ENCODE data around the gene EBF3. TPM values are rescaled to one million over a fixed set of nuclear protein-coding genes. Genes with fewer than 3 reads are reported as not detected.

Gene EBF3
- total and polyA plus RNA-seq, 2 experiments from 2014 or later: 0.27 to 0.49 TPM

DNA sequence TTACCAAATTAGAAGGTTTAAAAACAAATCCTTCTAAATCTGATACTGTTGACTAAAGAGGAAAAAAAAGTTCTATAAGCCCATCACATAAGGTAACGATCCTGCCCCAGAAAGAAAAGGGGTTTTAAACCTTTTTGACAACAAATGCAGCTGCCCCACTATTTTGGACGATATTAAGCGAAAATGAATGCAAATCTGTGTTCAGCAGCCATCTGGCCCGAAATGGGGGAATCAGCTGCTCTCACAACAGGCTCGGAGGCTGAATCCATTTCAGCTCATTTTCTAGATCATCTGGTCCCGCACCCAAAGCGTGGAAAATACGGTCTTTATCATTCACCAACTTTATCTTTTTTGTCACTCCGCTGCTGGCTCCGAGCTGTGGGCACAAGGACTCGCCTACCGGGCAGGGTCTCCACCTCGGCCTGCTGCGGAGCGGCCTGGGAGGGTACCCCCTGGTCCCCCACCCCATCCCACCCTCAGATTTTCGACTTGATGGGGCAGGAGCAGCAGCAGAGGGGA is 2.4 kb upstream of the EBF3 start:
- peak overlapping the region; percentile 43; the same call in 2 of the 3 replicates for H3K4me3 Mint-ChIP-seq

DNA sequence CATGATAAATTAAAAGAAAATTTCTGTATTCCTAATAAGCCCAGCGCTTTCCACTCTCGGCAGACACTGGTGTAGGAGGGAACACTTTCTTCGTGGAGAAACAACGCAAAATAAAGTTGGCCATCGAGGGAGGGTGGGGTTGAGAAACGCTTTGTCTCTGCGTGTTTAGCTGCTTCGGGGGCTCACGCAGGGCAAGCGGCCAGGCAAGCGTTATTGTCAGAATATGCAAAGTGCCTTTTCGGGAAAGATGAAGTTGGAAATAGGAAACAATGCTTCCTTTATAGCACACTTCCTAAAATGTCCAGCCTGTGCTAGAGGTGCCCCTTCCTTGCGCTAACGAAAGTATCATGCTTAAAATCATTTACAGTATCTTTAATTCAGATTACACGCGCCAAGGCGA is 1.9 kb upstream of the EBF3 start:
- peaks cover 87% of the 10 kb centered on the region for H3K27me3 Mint-ChIP-seq (ENCODE audit: insufficient read depth, low read depth, poor library complexity)

More for the DNA sequence above, 2.4 kb upstream of the EBF3 start:
- Mint-ChIP-seq H3K27me3 (ENCODE audit: insufficient read depth, low read depth, poor library complexity) (peaks cover 84% of the 10 kb centered on the region), H3K27ac (no peak overlapping the region), H3K4me1 (peaks cover 34% of the 10 kb centered on the region), H3K36me3 (ENCODE audit: low read depth) (no peaks in the 10 kb centered on the region), H3K9me3 (peaks cover 3% of the 10 kb centered on the region; the same call in 1 of the 3 replicates)
- H3K4me3 ChIP-seq: peak overlapping the region; percentile 60
- peaks cover 98% of the 10 kb centered on the region for H3K27me3 ChIP-seq (ENCODE audit: insufficient read depth)
- H3K9me2 ChIP-seq (ENCODE audit: insufficient read depth): no peaks in the 10 kb centered on the region
- no peak for ATAC-seq
- no peak overlapping the region for H3K27ac ChIP-seq (ENCODE audit: low read depth)
- H2AFZ ChIP-seq: no peak overlapping the region
- DNase-seq (ENCODE audit: low spot score): no peak
- peaks cover 28% of the 10 kb centered on the region for H4K20me1 ChIP-seq (replicated peaks; ENCODE audit: insufficient read depth)
- TF ChIP-seq NANOG (IDR thresholded peaks at IDR 0.05; ENCODE audit: borderline replicate concordance): no peak
- peak; percentile 86 for TF ChIP-seq EZH2 (IDR thresholded peaks at IDR 0.05; ENCODE audit: low read depth, unreplicated experiment)
- TF ChIP-seq, protein P1, sequence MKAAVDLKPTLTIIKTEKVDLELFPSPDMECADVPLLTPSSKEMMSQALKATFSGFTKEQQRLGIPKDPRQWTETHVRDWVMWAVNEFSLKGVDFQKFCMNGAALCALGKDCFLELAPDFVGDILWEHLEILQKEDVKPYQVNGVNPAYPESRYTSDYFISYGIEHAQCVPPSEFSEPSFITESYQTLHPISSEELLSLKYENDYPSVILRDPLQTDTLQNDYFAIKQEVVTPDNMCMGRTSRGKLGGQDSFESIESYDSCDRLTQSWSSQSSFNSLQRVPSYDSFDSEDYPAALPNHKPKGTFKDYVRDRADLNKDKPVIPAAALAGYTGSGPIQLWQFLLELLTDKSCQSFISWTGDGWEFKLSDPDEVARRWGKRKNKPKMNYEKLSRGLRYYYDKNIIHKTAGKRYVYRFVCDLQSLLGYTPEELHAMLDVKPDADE (IDR thresholded peaks at IDR 0.05): no peak
- peaks cover 32% of the 10 kb centered on the region for H3F3A ChIP-seq (replicated peaks; ENCODE audit: low read depth)
- H3K36me3 ChIP-seq (ENCODE audit: insufficient read depth): no peaks in the 10 kb centered on the region
- no peaks in the 10 kb centered on the region for H3K79me2 ChIP-seq (replicated peaks; ENCODE audit: insufficient read depth)
- H3K4me2 ChIP-seq: peak overlapping the region; percentile 86
- peaks cover 58% of the 10 kb centered on the region for H3K4me1 ChIP-seq (ENCODE audit: insufficient read depth)

More for the DNA sequence above, 1.9 kb upstream of the EBF3 start:
- ATAC-seq (no peak), DNase-seq (ENCODE audit: low spot score) (no peak)
- H3F3A ChIP-seq (replicated peaks; ENCODE audit: low read depth): peaks cover 31% of the 10 kb centered on the region
- H3K79me2 ChIP-seq (replicated peaks; ENCODE audit: insufficient read depth): no peaks in the 10 kb centered on the region
- no peak overlapping the region for H2AFZ ChIP-seq
- peak overlapping the region; percentile 26; the same call in 1 of the 2 replicates for H3K4me3 ChIP-seq
- no peaks in the 10 kb centered on the region for H3K36me3 ChIP-seq (ENCODE audit: insufficient read depth)
- H4K20me1 ChIP-seq (replicated peaks; ENCODE audit: insufficient read depth): peaks cover 28% of the 10 kb centered on the region
- Mint-ChIP-seq H3K36me3 (ENCODE audit: low read depth) (no peaks in the 10 kb centered on the region), H3K4me1 (peaks cover 39% of the 10 kb centered on the region), H3K27ac (no peak overlapping the region), H3K9me3 (peaks cover 3% of the 10 kb centered on the region; the same call in 1 of the 3 replicates), H3K4me3 (peak overlapping the region; percentile 50; the same call in 2 of the 3 replicates)
- H3K4me2 ChIP-seq: peak overlapping the region; percentile 86
- peak; percentile 15 for TF ChIP-seq EZH2 (IDR thresholded peaks at IDR 0.05; ENCODE audit: low read depth, unreplicated experiment)
- peak; percentile 70 for TF ChIP-seq EZH2phosphoT487 (IDR thresholded peaks at IDR 0.05; ENCODE audit: unreplicated experiment)
- TF ChIP-seq, protein P2, sequence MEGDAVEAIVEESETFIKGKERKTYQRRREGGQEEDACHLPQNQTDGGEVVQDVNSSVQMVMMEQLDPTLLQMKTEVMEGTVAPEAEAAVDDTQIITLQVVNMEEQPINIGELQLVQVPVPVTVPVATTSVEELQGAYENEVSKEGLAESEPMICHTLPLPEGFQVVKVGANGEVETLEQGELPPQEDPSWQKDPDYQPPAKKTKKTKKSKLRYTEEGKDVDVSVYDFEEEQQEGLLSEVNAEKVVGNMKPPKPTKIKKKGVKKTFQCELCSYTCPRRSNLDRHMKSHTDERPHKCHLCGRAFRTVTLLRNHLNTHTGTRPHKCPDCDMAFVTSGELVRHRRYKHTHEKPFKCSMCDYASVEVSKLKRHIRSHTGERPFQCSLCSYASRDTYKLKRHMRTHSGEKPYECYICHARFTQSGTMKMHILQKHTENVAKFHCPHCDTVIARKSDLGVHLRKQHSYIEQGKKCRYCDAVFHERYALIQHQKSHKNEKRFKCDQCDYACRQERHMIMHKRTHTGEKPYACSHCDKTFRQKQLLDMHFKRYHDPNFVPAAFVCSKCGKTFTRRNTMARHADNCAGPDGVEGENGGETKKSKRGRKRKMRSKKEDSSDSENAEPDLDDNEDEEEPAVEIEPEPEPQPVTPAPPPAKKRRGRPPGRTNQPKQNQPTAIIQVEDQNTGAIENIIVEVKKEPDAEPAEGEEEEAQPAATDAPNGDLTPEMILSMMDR (conservative IDR thresholded peaks at IDR 0.05; ENCODE audit: low read depth in 2 of 2): no peak
- H3K27ac ChIP-seq (ENCODE audit: low read depth): no peak overlapping the region
- H3K4me1 ChIP-seq (ENCODE audit: insufficient read depth): peaks cover 62% of the 10 kb centered on the region
- peaks cover 98% of the 10 kb centered on the region for H3K27me3 ChIP-seq (ENCODE audit: insufficient read depth)
- H3K9me2 ChIP-seq (ENCODE audit: insufficient read depth): no peaks in the 10 kb centered on the region
